ENCODE data around the gene ROPN1L. TPM values are rescaled to one million over a fixed set of nuclear protein-coding genes. Genes with fewer than 3 reads are reported as not detected.

ROPN1L gene
- total RNA-seq, 1 donor from 2014 or later = not detected

GRCh38 chr5:10400411-10400810, 41.3 kb upstream of the ROPN1L start:
- Mint-ChIP-seq H3K36me3 (ENCODE audit: unreplicated experiment) (peaks cover 4% of the 10 kb centered on the region), H3K9me3 (ENCODE audit: unreplicated experiment) (peaks cover 5% of the 10 kb centered on the region), H3K27ac (ENCODE audit: unreplicated experiment) (peak overlapping the region; percentile 72), H3K4me3 (ENCODE audit: unreplicated experiment) (no peak overlapping the region), H3K27me3 (ENCODE audit: unreplicated experiment) (no peaks in the 10 kb centered on the region), H3K4me1 (ENCODE audit: low read depth, unreplicated experiment) (peaks cover 10% of the 10 kb centered on the region)
- DNase-seq = no peak
- no peak for TF ChIP-seq CTCF (IDR thresholded peaks at IDR 0.05; ENCODE audit: partially characterized antibody, unreplicated experiment)

GRCh38 chr5:10400831-10401230, 40.8 kb upstream of the ROPN1L start:
- no peak for DNase-seq
- Mint-ChIP-seq H3K36me3 (ENCODE audit: unreplicated experiment) (peaks cover 4% of the 10 kb centered on the region), H3K4me1 (ENCODE audit: low read depth, unreplicated experiment) (peaks cover 10% of the 10 kb centered on the region), H3K4me3 (ENCODE audit: unreplicated experiment) (no peak overlapping the region), H3K27me3 (ENCODE audit: unreplicated experiment) (no peaks in the 10 kb centered on the region), H3K27ac (ENCODE audit: unreplicated experiment) (no peak overlapping the region), H3K9me3 (ENCODE audit: unreplicated experiment) (peaks cover 5% of the 10 kb centered on the region)
- no peak for TF ChIP-seq CTCF (IDR thresholded peaks at IDR 0.05; ENCODE audit: partially characterized antibody, unreplicated experiment)

GRCh38 chr5:10401498-10401897, 40.2 kb upstream of the ROPN1L start:
- no peak for DNase-seq
- Mint-ChIP-seq H3K9me3 (ENCODE audit: unreplicated experiment) (peaks cover 3% of the 10 kb centered on the region), H3K27ac (ENCODE audit: unreplicated experiment) (no peak overlapping the region), H3K4me3 (ENCODE audit: unreplicated experiment) (no peak overlapping the region), H3K27me3 (ENCODE audit: unreplicated experiment) (no peaks in the 10 kb centered on the region), H3K36me3 (ENCODE audit: unreplicated experiment) (peaks cover 4% of the 10 kb centered on the region), H3K4me1 (ENCODE audit: low read depth, unreplicated experiment) (peaks cover 10% of the 10 kb centered on the region)
- no peak for TF ChIP-seq CTCF (IDR thresholded peaks at IDR 0.05; ENCODE audit: partially characterized antibody, unreplicated experiment)

- H3K4me3 Mint-ChIP-seq (ENCODE audit: unreplicated experiment) = no peak overlapping the region
- peaks cover 3% of the 10 kb centered on the region for H3K9me3 Mint-ChIP-seq (ENCODE audit: unreplicated experiment)
- DNase-seq = no peak
- H3K27ac Mint-ChIP-seq (ENCODE audit: unreplicated experiment) = no peak overlapping the region
- peaks cover 4% of the 10 kb centered on the region for H3K36me3 Mint-ChIP-seq (ENCODE audit: unreplicated experiment)
- no peak for TF ChIP-seq CTCF (IDR thresholded peaks at IDR 0.05; ENCODE audit: partially characterized antibody, unreplicated experiment)
- H3K4me1 Mint-ChIP-seq (ENCODE audit: low read depth, unreplicated experiment) = peaks cover 10% of the 10 kb centered on the region
- H3K27me3 Mint-ChIP-seq (ENCODE audit: unreplicated experiment) = no peaks in the 10 kb centered on the region
Observed at GRCh38 chr5:10403829-10404228, 37.9 kb upstream of the ROPN1L start.

GRCh38 chr5:10406651-10407050, 35.0 kb upstream of the ROPN1L start:
- Mint-ChIP-seq H3K36me3 (ENCODE audit: unreplicated experiment) (peaks cover 6% of the 10 kb centered on the region), H3K27me3 (ENCODE audit: unreplicated experiment) (no peaks in the 10 kb centered on the region), H3K4me1 (ENCODE audit: low read depth, unreplicated experiment) (no peaks in the 10 kb centered on the region), H3K4me3 (ENCODE audit: unreplicated experiment) (no peak overlapping the region), H3K9me3 (ENCODE audit: unreplicated experiment) (peaks cover 3% of the 10 kb centered on the region), H3K27ac (ENCODE audit: unreplicated experiment) (no peak overlapping the region)
- no peak for DNase-seq
- no peak for TF ChIP-seq CTCF (IDR thresholded peaks at IDR 0.05; ENCODE audit: partially characterized antibody, unreplicated experiment)

All from glutamatergic neuron (in vitro differentiated cells).